Esophagus squamous epithelium (tissue), 4 donors: ENCODE measurements around the gene GNA14.
"Not testable (repeated sequence)": the region's sequence is repeated elsewhere in the genome, so short reads cannot be mapped to it uniquely, and the experiment has no call there.

Source experiments
- POLR2A ChIP-seq, 4 donors: fragments of 450-650 bp; IDR thresholded peaks; one replicate each; pipeline ENCODE4 v1.6.1; 2017; ENCODE audit warnings: antibody characterized with exemption in 4 of 4, mild to moderate bottlenecking in 4 of 4, moderate library complexity in 3 of 4
- TF ChIP-seq, protein P1 (sequence below), 6 experiments: fragments of 450-650 bp in 4 of 6; fragments of 200-600 bp in 2 of 6; sonication (generic) in 2 of 6; IDR thresholded peaks; one replicate each; pipeline ENCODE4 v1.5.1; 2016 to 2019; ENCODE audit warnings: antibody characterized with exemption in 6 of 6, mild to moderate bottlenecking in 4 of 6, moderate library complexity in 4 of 6

GRCh38 chr9:77489405-77490163 is 158.5 kb downstream of the GNA14 start:
- TF ChIP-seq, protein P1, sequence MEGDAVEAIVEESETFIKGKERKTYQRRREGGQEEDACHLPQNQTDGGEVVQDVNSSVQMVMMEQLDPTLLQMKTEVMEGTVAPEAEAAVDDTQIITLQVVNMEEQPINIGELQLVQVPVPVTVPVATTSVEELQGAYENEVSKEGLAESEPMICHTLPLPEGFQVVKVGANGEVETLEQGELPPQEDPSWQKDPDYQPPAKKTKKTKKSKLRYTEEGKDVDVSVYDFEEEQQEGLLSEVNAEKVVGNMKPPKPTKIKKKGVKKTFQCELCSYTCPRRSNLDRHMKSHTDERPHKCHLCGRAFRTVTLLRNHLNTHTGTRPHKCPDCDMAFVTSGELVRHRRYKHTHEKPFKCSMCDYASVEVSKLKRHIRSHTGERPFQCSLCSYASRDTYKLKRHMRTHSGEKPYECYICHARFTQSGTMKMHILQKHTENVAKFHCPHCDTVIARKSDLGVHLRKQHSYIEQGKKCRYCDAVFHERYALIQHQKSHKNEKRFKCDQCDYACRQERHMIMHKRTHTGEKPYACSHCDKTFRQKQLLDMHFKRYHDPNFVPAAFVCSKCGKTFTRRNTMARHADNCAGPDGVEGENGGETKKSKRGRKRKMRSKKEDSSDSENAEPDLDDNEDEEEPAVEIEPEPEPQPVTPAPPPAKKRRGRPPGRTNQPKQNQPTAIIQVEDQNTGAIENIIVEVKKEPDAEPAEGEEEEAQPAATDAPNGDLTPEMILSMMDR (IDR thresholded peaks at IDR 0.05) = not testable (repeated sequence)
- not testable (repeated sequence) for TF ChIP-seq POLR2A (IDR thresholded peaks at IDR 0.05)
